Measurements from ENCODE around the gene PROCA1.
"Not testable (repeated sequence)": the region's sequence is repeated elsewhere in the genome, so short reads cannot be mapped to it uniquely, and the experiment has no call there.

Gene PROCA1

DNA sequence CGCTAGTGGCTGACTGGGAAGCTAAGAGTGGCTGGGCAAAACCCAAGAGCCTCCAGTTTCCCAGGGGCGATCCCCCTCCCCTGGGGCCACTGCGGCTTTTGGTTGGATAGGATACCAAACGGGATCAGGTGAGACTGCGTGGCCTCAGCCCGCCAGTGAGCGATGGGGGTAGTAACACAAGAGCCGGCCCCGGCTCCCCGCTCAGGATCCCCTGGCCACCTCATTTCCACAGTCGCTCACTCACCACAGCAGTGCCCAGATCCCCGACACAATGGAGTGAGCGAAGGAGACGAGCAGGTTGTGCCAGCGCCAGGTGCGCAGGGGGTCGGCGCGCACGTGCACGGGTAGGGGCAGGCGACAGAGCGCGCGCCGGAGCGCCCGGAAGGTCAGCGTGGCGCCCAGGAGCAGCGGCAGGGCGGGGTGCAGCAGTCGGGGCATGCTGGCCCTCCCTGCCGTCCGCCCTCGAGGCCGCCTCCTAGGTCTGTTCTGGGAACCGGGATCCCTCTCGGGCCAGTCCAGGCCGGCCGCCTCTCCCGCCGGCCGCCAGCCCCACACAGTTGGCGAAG lies 14.1 kb upstream of the PROCA1 start:
- no peak for DNase-seq (ENCODE audit: low read depth)

- no peak for DNase-seq (ENCODE audit: low read depth)
These were observed 13.5 kb upstream of the PROCA1 start for GRCh38 chr17:28725166-28725659.

DNA sequence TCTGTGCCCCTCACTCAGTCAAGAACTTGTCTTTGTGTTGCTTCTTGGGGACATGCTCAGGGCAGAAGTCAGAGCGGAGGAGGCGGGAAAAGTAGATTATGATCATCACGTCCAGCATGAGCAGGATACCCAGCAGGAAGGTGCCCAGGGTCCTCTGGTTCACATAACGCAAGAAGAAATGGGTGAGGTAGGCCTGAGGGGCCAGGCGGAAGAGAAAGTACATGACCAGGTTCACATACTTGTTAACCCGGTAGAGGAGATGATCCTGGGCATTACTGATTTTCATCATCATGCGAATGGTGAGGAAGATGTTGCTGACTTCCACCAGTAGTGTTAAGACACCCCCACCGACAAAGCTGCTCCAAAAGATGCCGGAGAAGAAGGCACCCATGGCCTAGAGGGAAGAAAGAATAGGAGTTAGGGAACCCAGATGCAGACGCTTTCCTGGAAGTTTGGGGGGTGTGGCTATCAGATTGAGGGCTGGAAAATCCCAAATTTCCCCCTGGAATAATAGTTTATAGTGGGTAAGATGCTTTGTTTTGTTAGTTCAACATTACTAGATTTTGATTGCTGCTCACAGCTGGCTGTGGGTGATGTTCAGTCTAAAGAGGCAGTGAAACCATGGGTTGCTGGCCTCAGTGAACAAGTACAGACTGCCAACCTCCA lies 12.9 kb upstream of the PROCA1 start:
- DNase-seq (ENCODE audit: low read depth): no peak

DNA sequence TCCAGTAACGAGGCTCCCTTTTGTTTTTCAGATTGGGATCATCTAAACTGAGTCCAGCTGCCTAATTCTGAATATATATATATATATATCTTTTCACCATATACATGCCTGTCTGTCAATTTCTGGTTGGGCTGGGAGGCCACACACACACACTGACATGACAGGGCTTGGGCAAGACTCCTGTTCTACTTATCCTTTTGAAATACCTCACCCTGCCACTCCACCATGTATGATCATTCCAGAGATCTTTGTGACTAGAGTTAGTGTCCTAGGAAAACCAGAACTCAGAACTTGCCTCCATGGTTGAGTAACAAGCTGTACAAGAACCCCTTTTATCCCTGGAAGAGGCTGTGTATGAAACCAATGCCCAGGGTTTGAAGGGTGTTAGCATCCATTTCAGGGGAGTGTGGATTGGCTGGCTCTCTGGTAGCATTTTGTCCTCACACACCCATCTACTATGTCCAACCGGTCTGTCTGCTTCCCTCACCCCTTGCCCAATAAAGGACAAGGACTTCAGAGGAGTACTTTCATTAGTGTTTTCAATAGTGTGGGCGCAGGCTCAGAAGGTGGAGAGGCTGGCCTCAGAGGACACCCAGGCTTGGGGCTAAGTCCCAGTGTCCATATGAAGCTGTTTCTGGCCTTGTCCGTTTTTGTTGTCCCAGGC lies 12.3 kb upstream of the PROCA1 start:
- DNase-seq (ENCODE audit: low read depth): not testable (repeated sequence)

- no peak for DNase-seq (ENCODE audit: low read depth)
These were observed 11.6 kb upstream of the PROCA1 start for GRCh38 chr17:28723159-28723835.

DNA sequence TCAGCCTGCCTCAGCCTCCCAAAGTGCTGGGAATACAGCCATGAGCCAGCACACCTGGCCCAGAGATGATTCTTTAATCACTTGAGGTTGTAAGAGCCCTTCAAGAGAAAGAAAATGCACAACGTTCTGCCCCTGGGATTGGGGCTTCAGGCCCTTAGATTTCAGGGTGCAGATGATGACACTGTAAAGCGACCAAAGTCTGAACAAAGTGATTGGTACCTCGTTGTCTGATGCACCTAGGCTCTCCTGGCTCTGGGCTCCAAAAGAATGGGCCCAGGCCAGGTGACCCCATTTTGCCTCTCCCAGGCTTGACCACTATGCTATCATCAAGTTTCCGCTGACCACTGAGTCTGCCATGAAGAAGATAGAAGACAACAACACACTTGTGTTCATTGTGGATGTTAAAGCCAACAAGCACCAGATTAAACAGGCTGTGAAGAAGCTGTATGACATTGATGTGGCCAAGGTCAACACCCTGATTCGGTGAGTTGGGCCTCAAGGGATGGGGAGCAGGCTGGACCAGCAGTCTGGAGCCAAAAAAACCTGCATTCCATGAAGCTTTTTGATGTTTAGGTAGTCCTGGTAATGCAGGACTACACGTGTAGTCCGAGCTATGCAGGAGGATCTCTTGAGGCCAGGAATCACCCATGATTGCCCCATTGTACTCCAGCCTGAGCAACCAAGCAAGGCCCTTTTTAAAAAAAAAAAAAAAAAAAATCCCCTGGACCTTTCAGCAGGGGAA lies 10.9 kb upstream of the PROCA1 start:
- DNase-seq (ENCODE audit: low read depth): no peak

DNA sequence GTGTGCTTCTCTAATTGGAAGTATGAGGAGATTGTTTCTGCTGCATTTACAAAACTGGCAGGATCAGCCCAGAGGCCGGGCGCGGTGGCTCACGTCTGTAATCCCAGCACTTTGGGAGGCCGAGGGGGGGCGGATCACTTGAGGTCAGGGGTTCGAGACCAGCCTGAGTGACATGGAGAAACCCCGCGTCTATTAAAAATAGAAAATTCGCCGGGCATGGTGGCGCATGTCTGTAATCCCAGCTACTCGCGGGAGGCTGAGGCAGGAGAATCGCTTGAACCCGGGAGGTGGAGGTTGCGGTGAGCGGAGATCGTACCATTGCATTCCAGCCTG lies 9.3 kb upstream of the PROCA1 start:
- DNase-seq (ENCODE audit: low read depth): not testable (repeated sequence)

GRCh38 chr17:28720247-28720996 lies 8.7 kb upstream of the PROCA1 start:
- no peak for DNase-seq (ENCODE audit: low read depth)

DNA sequence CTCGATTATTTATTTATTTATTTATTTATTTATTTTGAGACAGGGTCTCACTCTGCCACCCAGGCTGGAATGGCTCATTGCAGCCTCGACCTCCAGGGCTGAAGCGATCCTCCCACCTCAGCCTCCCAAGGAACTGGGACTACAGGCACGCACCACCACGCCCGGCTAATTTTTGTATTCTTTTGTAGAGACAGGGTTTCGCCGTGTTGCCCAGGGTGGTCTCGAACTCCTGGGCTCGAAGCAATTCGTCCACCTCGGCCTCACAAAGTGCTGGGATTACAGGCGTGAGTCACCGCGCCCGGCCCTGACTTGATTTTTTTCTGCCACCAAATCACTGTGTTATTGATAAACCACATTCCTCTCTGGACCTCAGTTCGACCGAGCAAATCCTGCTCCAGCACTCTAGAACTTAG lies 7.3 kb upstream of the PROCA1 start:
- DNase-seq (ENCODE audit: low read depth): no peak

- no peak for DNase-seq (ENCODE audit: low read depth)
These were observed 6.8 kb upstream of the PROCA1 start for GRCh38 chr17:28718333-28719020.

GRCh38 chr17:28717578-28718332 lies 6.1 kb upstream of the PROCA1 start, which contains the start of gene RAB34:
Gene RAB34, minus strand, starts transcription at chr17:28717868. Its CDS starts 602 bp downstream, at chr17:28717266.
- no peak for DNase-seq (ENCODE audit: low read depth)

- DNase-seq (ENCODE audit: low read depth): no peak
These were observed 5.3 kb upstream of the PROCA1 start for GRCh38 chr17:28716740-28717577.

- no peak for DNase-seq (ENCODE audit: low read depth)
These were observed 3.5 kb upstream of the PROCA1 start for GRCh38 chr17:28715217-28715616.

GRCh38 chr17:28714281-28714680 lies 2.6 kb upstream of the PROCA1 start:
- DNase-seq (ENCODE audit: low read depth): no peak

GRCh38 chr17:28712705-28713415 lies 1.2 kb upstream of the PROCA1 start:
- DNase-seq (ENCODE audit: low read depth): no peak

DNA sequence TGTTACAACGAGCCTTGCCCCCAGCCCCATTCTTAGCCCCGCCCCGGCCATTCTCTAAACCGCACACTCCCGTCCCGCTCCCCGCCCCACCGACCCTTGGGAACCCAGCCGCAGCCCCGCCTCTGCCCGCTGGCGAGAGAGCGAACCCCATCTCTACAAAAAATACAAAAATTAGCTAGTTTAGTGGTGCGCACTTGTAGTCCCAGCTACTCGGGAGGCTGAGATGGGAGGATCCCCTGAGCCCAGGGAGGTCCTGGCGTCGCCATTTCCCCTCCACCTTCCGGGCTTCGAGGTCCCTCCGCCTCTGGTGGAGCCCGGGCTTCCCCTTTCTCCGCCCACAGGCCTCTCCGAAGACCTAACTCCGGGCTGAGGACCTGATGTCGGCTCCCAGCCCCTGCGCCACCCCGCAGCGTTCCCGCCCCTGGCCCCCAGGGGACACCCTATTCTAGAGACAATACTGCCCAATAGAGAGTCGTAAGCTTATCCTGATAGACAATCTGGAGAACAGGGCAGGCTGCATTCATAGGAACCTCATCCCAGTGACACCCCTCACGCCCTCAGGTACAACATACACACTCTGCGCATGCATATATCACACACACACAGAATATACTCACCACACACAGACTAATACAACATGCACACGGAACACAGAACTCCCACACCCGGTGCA lies 480 bp upstream of the PROCA1 start:
- DNase-seq (ENCODE audit: low read depth): peak; percentile 49

GRCh38 chr17:28710861-28711722 lies 596 bp downstream of the PROCA1 start:
- peak; percentile 78 for DNase-seq (ENCODE audit: low read depth)

Data from stimulated activated CD8-positive, alpha-beta memory T cell treated with anti-CD3 and anti-CD28 coated beads, Interleukin-4, amount 100 ng/mL, for 24 hours (primary cell).